H1 (cell line): ENCODE results near the gene ARHGAP26. TPM values are rescaled to one million over a fixed set of nuclear protein-coding genes. Genes with fewer than 3 reads are reported as not detected.

Experiments used
- CTCF ChIA-PET: fragments of 300-600 bp; sonication (Branson Sonifier 250); formaldehyde crosslinking; loops from one replicate; lab custom pipeline; 2021; ENCODE audit not compliant: partially characterized antibody; lab: Charles Lee
- POLR2A ChIA-PET: fragments of 300-600 bp; sonication (Branson Sonifier 250); formaldehyde crosslinking; loops from one replicate; lab custom pipeline; 2021; ENCODE audit warnings: inconsistent platforms; ENCODE audit not compliant: partially characterized antibody; lab: Charles Lee
- DNase-seq, 2 experiments: peaks; one replicate each; pipeline versions ENCODE4 v3.0.0 to v3.0.0-alpha.2; 2010 to 2022; ENCODE audit warnings: low spot score in 2 of 2, low read depth in 1 of 2, mixed read lengths in 1 of 2
- FAIRE-seq: peaks from 2 replicates; lab custom pipeline; 2011; peaks lifted over from hg19 to GRCh38; lab: Jason Lieb, UNC
- H2AFZ ChIP-seq: 2 replicates; pipeline ENCODE4 v1.8.1; 2012; ENCODE audit warnings: low read length, inconsistent platforms
- H2AK5ac ChIP-seq: 2 replicates; pipeline ENCODE4 v1.6.1; 2013; ENCODE audit warnings: low read depth, low read length
- H2BK120ac ChIP-seq: replicated peaks from 2 replicates; pipeline ENCODE3; 2013; ENCODE audit warnings: low read depth, low read length, inconsistent platforms
- H2BK12ac ChIP-seq: 2 replicates; pipeline ENCODE4 v1.6.1; 2013; ENCODE audit warnings: low read depth, low read length
- H2BK15ac ChIP-seq: 2 replicates; pipeline ENCODE4 v1.6.1; 2013; ENCODE audit warnings: low read length
- H2BK20ac ChIP-seq: 2 replicates; pipeline ENCODE4 v1.6.1; 2013; ENCODE audit warnings: low read length
- H2BK5ac ChIP-seq: 2 replicates; pipeline ENCODE4 v1.6.1; 2013; ENCODE audit warnings: low read depth, low read length
- H3K14ac ChIP-seq: 2 replicates; pipeline ENCODE4 v1.6.1; 2013; ENCODE audit warnings: inconsistent platforms; ENCODE audit not compliant: insufficient read length
- H3K18ac ChIP-seq: 2 replicates; pipeline ENCODE4 v1.6.1; 2013; ENCODE audit warnings: low read length; ENCODE audit errors: extremely low read depth
- H3K23ac ChIP-seq: 2 replicates; pipeline ENCODE4 v1.6.1; 2013; ENCODE audit warnings: inconsistent platforms; ENCODE audit not compliant: insufficient read length
- H3K23me2 ChIP-seq: 2 replicates; pipeline ENCODE4 v1.6.1; 2013; ENCODE audit warnings: low read depth, low read length
- H3K27ac ChIP-seq: 2 replicates; pipeline ENCODE4 v1.6.1; 2011; ENCODE audit warnings: low read depth, low read length, inconsistent platforms
- H3K27me3 ChIP-seq, 4 experiments: replicated peaks in 1 of 4; 1 replicate in 1 of 4; 2 replicates in 3 of 4; pipeline versions ENCODE4 v1.6.1 to v1.8.1; 2011 to 2013; ENCODE audit warnings: low read length in 3 of 4, mild to moderate bottlenecking in 3 of 4, inconsistent platforms in 2 of 4, mixed read lengths in 2 of 4, moderate library complexity in 1 of 4; ENCODE audit not compliant: control insufficient read depth in 3 of 4, insufficient read depth in 3 of 4; ENCODE audit errors: extremely low read depth in 1 of 4
- H3K36me3 ChIP-seq, 4 experiments: 2 replicates each; pipeline versions ENCODE4 v1.6.1 to v1.8.1; 2011 to 2013; ENCODE audit warnings: mild to moderate bottlenecking in 4 of 4, low read length in 3 of 4, moderate library complexity in 2 of 4, control low read depth in 1 of 4, inconsistent platforms in 1 of 4; ENCODE audit not compliant: insufficient read depth in 4 of 4, control insufficient read depth in 2 of 4
- H3K4ac ChIP-seq: replicated peaks from 2 replicates; pipeline ENCODE3; 2013; ENCODE audit warnings: low read length, low read depth, mixed read lengths, inconsistent platforms; ENCODE audit not compliant: insufficient read length
- H3K4me1 ChIP-seq, 4 experiments: replicated peaks in 1 of 4; 1 replicate in 1 of 4; 2 replicates in 3 of 4; pipeline versions ENCODE4 v1.6.1 to v1.8.1; 2011 to 2013; ENCODE audit warnings: low read length in 3 of 4, inconsistent platforms in 2 of 4, mixed read lengths in 1 of 4; ENCODE audit not compliant: insufficient read depth in 4 of 4, control insufficient read depth in 3 of 4
- H3K4me2 ChIP-seq, 2 experiments: 2 replicates each; pipeline versions ENCODE4 v1.6.1 to v1.8.1; 2011 to 2013; ENCODE audit warnings: low read depth in 2 of 2, low read length in 2 of 2, control low read depth in 1 of 2, inconsistent platforms in 1 of 2, mild to moderate bottlenecking in 1 of 2; ENCODE audit not compliant: insufficient read depth in 1 of 2
- H3K4me3 ChIP-seq, 4 experiments: fragments of 200-600, 300-600 bp in 1 of 4; sonication (generic), shearing (Covaris generic), sonication (Bioruptor Twin) in 1 of 4; 2 replicates each; pipeline versions ENCODE4 v1.5.1 to v1.8.1; 2011 to 2016; ENCODE audit warnings: low read length in 4 of 4, low read depth in 3 of 4, control low read depth in 2 of 4, inconsistent platforms in 2 of 4, mild to moderate bottlenecking in 2 of 4, mixed read lengths in 1 of 4, moderate library complexity in 1 of 4; ENCODE audit not compliant: insufficient read depth in 2 of 4; ENCODE audit errors: extremely low read depth in 1 of 4
- H3K56ac ChIP-seq: replicated peaks from 2 replicates; pipeline ENCODE3; 2013; ENCODE audit warnings: low read depth, mild to moderate bottlenecking, mixed read lengths, low read length, inconsistent platforms; ENCODE audit not compliant: insufficient read length
- H3K79me1 ChIP-seq: 2 replicates; pipeline ENCODE4 v1.6.1; 2013; ENCODE audit warnings: low read depth, low read length, control low read depth
- H3K79me2 ChIP-seq, 2 experiments: 2 replicates each; pipeline versions ENCODE4 v1.6.1 to v1.8.1; 2012 to 2013; ENCODE audit warnings: low read length in 2 of 2, mild to moderate bottlenecking in 2 of 2, inconsistent platforms in 1 of 2; ENCODE audit not compliant: insufficient read depth in 2 of 2, control insufficient read depth in 1 of 2
- H3K9ac ChIP-seq, 4 experiments: replicated peaks in 1 of 4; 1 replicate in 1 of 4; 2 replicates in 3 of 4; pipeline versions ENCODE4 v1.6.1 to v1.8.1; 2011 to 2013; ENCODE audit warnings: low read depth in 3 of 4, low read length in 3 of 4, control low read depth in 2 of 4, mild to moderate bottlenecking in 2 of 4, moderate library complexity in 2 of 4, inconsistent platforms in 1 of 4; ENCODE audit errors: extremely low read depth in 1 of 4
- H3K9me3 ChIP-seq, 2 experiments: 2 replicates each; pipeline versions ENCODE4 v1.6.1 to v1.8.1; 2012 to 2013; ENCODE audit warnings: mild to moderate bottlenecking in 2 of 2, moderate library complexity in 2 of 2, control low read depth in 1 of 2, inconsistent platforms in 1 of 2, low read depth in 1 of 2, low read length in 1 of 2, mixed read lengths in 1 of 2; ENCODE audit not compliant: insufficient read depth in 2 of 2
- H4K20me1 ChIP-seq, 2 experiments: replicated peaks in 1 of 2; 2 replicates each; pipeline versions ENCODE3 to v1.8.1; 2011 to 2013; ENCODE audit warnings: inconsistent platforms in 2 of 2, low read length in 2 of 2, mild to moderate bottlenecking in 1 of 2; ENCODE audit not compliant: insufficient read depth in 2 of 2, control insufficient read depth in 1 of 2
- H4K5ac ChIP-seq: 2 replicates; pipeline ENCODE4 v1.6.1; 2013; ENCODE audit warnings: low read length, low read depth, mixed read lengths, inconsistent platforms; ENCODE audit not compliant: insufficient read length
- H4K8ac ChIP-seq: 2 replicates; pipeline ENCODE4 v1.8.0; 2013; ENCODE audit warnings: mild to moderate bottlenecking, moderate library complexity, low read length, inconsistent platforms; ENCODE audit not compliant: insufficient read depth; ENCODE audit errors: extremely low read depth
- H4K91ac ChIP-seq: replicated peaks from 2 replicates; pipeline ENCODE3; 2013; ENCODE audit warnings: low read length, mixed read lengths, inconsistent platforms; ENCODE audit not compliant: insufficient read length
- CHD1 ChIP-seq: IDR thresholded peaks from 2 replicates; pipeline ENCODE4 v1.6.1; 2012; ENCODE audit warnings: low read depth, low read length, improper control_type of control experiment
- KDM5A ChIP-seq: fragments of 200-600 bp; IDR thresholded peaks from 2 replicates; pipeline ENCODE4 v1.7.1; 2012; ENCODE audit warnings: mild to moderate bottlenecking, low read length, inconsistent platforms, mixed read lengths
- NANOG ChIP-seq: IDR thresholded peaks from 2 replicates; pipeline ENCODE4 v1.6.1; 2011; ENCODE audit warnings: low read length, low read depth, mild to moderate bottlenecking, inconsistent platforms; ENCODE audit not compliant: insufficient read depth, poor library complexity, severe bottlenecking
- NRF1 ChIP-seq: IDR thresholded peaks from 2 replicates; pipeline ENCODE4 v1.6.1; 2011; ENCODE audit warnings: mild to moderate bottlenecking, low read depth, low read length, improper control_type of control experiment
- SIRT6 ChIP-seq: IDR thresholded peaks from one replicate; pipeline ENCODE4 v1.7.1; 2012; ENCODE audit warnings: low read length, inconsistent platforms
- SP1 ChIP-seq: IDR thresholded peaks from 2 replicates; pipeline ENCODE4 v1.6.1; 2011; ENCODE audit warnings: low read depth, low read length
- TCF12 ChIP-seq: IDR thresholded peaks from 2 replicates; pipeline ENCODE4 v1.6.1; 2011; ENCODE audit warnings: low read depth, mild to moderate bottlenecking, low read length
- TEAD4 ChIP-seq: IDR thresholded peaks from 2 replicates; pipeline ENCODE4 v1.6.1; 2012; ENCODE audit warnings: low read depth, low read length, inconsistent platforms, mixed read lengths
- YY1 ChIP-seq: IDR thresholded peaks from 2 replicates; pipeline ENCODE4 v1.6.1; 2011; ENCODE audit warnings: low read depth, mild to moderate bottlenecking, low read length
- WGBS, 2 experiments: shearing (Covaris generic) in 1 of 2; methylation state at CpG; one replicate each; pipeline versions ENCODE4 v1.1.6 to v1.1.7; 2013 to 2015; ENCODE audit warnings: low lambda C conversion rate in 2 of 2, mixed read lengths in 2 of 2, inconsistent platforms in 1 of 2, low coverage in 1 of 2, missing lambda C conversion rate in 1 of 2; ENCODE audit not compliant: insufficient replicate concordance in 2 of 2, insufficient coverage in 1 of 2, insufficient read length in 1 of 2; ENCODE audit errors: extremely low coverage in 1 of 2, missing lambda C conversion rate in 1 of 2; 5-methylcytosine and 5-hydroxymethylcytosine counted together
- polyA plus RNA-seq, 7 experiments: library from polyadenylated mRNA; depleted of rRNA in 3 of 7; stranded (reverse) in 5 of 7; unstranded in 2 of 7; fragments of >200 nt in 5 of 7; fragments of 200-250 nt in 2 of 7; gene quantifications; 1 replicate in 5 of 7; 2 replicates in 1 of 7; 4 replicates in 1 of 7; pipeline versions ENCODE4 v1.2.1 to v1.2.3, GENCODE V29; 2011 to 2013; ENCODE audit warnings: missing spikeins in 2 of 7, mixed read lengths in 2 of 7
- total RNA-seq: library from RNA; stranded (reverse); fragmentation: NEBNext Ultra II Directional; extraction: Animal tissue kit (Norgen Biotek cat#: 25700); gene quantifications from 2 replicates; pipeline ENCODE4 v1.2.1, GENCODE V29; 2021
- TF ChIP-seq, protein P1 (sequence below): IDR thresholded peaks from 2 replicates; pipeline ENCODE4 v1.6.1; 2012; ENCODE audit warnings: inconsistent platforms
- TF ChIP-seq, protein P2 (sequence below), 3 experiments: IDR thresholded peaks; 1 replicate in 2 of 3; 2 replicates in 1 of 3; pipeline versions ENCODE4 v1.5.1 to v1.6.1; 2011; ENCODE audit warnings: low read length in 3 of 3, mild to moderate bottlenecking in 3 of 3, inconsistent platforms in 2 of 3, low read depth in 1 of 3, moderate library complexity in 1 of 3; ENCODE audit not compliant: insufficient read depth in 1 of 3; ENCODE audit errors: control extremely low read depth in 1 of 3
- TF ChIP-seq, protein P3 (sequence below): IDR thresholded peaks from 2 replicates; pipeline ENCODE4 v1.6.1; 2011; ENCODE audit warnings: low read depth, mild to moderate bottlenecking, low read length; ENCODE audit not compliant: insufficient read depth

The ARHGAP26 gene
- total and polyA plus RNA-seq, 2 of the 8 experiments (the other 6 are each of a cell fraction or from before 2014, with no cell fraction given), result 7.1 to 24.8 TPM

DNA sequence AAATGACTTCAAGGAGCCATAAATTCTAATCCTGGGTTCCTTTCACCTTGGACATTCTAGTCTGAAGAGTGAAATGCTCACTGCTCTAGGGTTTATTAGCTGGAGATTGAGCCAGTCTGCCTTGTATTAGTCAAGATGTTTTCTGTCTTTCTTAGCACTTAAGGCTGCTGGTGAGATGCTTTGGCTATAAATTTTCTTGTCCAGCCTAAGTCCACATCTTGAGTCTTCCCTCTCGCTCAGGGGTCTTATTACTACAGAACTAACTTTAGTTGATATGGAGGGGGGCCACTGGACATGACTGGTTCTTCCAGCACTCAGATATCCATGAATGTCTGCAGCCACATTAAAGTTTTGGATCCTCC is 316.4 kb downstream of the ARHGAP26 start:
- no peak overlapping the region for H3K4me3 ChIP-seq
- no peak for FAIRE-seq
- TF ChIP-seq CHD1 (no peak), YY1 (no peak), SIRT6 (no peak), KDM5A (no peak), NANOG (no peak), TEAD4 (no peak), TCF12 (no peak), NRF1 (no peak), SP1 (no peak)
- TF ChIP-seq, protein P1, sequence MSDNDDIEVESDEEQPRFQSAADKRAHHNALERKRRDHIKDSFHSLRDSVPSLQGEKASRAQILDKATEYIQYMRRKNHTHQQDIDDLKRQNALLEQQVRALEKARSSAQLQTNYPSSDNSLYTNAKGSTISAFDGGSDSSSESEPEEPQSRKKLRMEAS, result no peak
- TF ChIP-seq, protein P2, sequence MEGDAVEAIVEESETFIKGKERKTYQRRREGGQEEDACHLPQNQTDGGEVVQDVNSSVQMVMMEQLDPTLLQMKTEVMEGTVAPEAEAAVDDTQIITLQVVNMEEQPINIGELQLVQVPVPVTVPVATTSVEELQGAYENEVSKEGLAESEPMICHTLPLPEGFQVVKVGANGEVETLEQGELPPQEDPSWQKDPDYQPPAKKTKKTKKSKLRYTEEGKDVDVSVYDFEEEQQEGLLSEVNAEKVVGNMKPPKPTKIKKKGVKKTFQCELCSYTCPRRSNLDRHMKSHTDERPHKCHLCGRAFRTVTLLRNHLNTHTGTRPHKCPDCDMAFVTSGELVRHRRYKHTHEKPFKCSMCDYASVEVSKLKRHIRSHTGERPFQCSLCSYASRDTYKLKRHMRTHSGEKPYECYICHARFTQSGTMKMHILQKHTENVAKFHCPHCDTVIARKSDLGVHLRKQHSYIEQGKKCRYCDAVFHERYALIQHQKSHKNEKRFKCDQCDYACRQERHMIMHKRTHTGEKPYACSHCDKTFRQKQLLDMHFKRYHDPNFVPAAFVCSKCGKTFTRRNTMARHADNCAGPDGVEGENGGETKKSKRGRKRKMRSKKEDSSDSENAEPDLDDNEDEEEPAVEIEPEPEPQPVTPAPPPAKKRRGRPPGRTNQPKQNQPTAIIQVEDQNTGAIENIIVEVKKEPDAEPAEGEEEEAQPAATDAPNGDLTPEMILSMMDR (IDR thresholded peaks at IDR 0.05; ENCODE audit: control extremely low read depth in 1 of 3, insufficient read depth in 1 of 3, low read depth in 1 of 3, low read length in 3 of 3), result no peak
- TF ChIP-seq, protein P3, sequence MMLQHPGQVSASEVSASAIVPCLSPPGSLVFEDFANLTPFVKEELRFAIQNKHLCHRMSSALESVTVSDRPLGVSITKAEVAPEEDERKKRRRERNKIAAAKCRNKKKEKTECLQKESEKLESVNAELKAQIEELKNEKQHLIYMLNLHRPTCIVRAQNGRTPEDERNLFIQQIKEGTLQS, result no peak

More for the DNA sequence above, 316.4 kb downstream of the ARHGAP26 start:
- POLR2A ChIA-PET, result no interaction called here
- Histone ChIP-seq H3K9ac (no peak overlapping the region), H2BK120ac (no peak overlapping the region), H3K9me3 (no peaks in the 10 kb centered on the region), H2BK5ac (no peak overlapping the region), H4K20me1 (no peaks in the 10 kb centered on the region), H4K91ac (no peak overlapping the region), H3K4me1 (peaks cover 0 to 7% (median 2%) of the 10 kb centered on the region in 4 experiments; a peak in 3 of 7 replicates), H3K27ac (no peak overlapping the region), H4K8ac (no peak overlapping the region), H2BK15ac (no peak overlapping the region), H4K5ac (no peak overlapping the region), H2AFZ (no peak overlapping the region), H3K79me1 (no peaks in the 10 kb centered on the region), H3K23ac (no peak overlapping the region), H3K23me2 (no peaks in the 10 kb centered on the region; the same call in 1 of the 2 replicates), H3K79me2 (no peaks in the 10 kb centered on the region), H3K14ac (no peak overlapping the region), H3K56ac (no peak overlapping the region), H3K36me3 (no peaks in the 10 kb centered on the region), H2AK5ac (0 out of 2 replicates have a peak overlapping the region, but pooled peaks have one; percentile 32), H3K18ac (no peak overlapping the region), H3K27me3 (no peaks in the 10 kb centered on the region), H3K4me2 (no peak overlapping the region), H2BK12ac (no peak overlapping the region), H3K4ac (no peak overlapping the region), H2BK20ac (no peak overlapping the region)
- WGBS, 2 experiments, result 87% methylated on average over 1 of the region's 1 CpG; no CpG with 5 or more reads in 1 of the 2 experiments
- DNase-seq, result no peak
- CTCF ChIA-PET, result interaction anchor here (1.5 kb wide), 1 partner anchor 12 kb away, joined by 3 read pairs; no protein-coding TSS in a partner anchor
